Mesenchymal stem cell (in vitro differentiated cells and primary cell): ENCODE measurements around the gene BNIP5.
"Not testable (repeated sequence)": the region's sequence is repeated elsewhere in the genome, so short reads cannot be mapped to it uniquely, and the experiment has no call there.

ENCODE experiments used
- DNase-seq: peaks from one replicate; pipeline ENCODE4 v3.0.0-alpha.2; 2013
- H2AFZ ChIP-seq: one replicate; pipeline ENCODE4 v1.6.1; 2013; ENCODE audit warnings: low read depth, mild to moderate bottlenecking, control low read depth, inconsistent platforms, low read length, moderate library complexity
- H2AK5ac ChIP-seq: 2 replicates; pipeline ENCODE4 v1.6.1; 2013; ENCODE audit warnings: low read length, moderate library complexity, mild to moderate bottlenecking, inconsistent platforms; ENCODE audit not compliant: severe bottlenecking
- H2BK120ac ChIP-seq: one replicate; pipeline ENCODE4 v1.6.1; 2013; ENCODE audit warnings: low read depth, mild to moderate bottlenecking, inconsistent platforms, low read length, moderate library complexity
- H2BK12ac ChIP-seq, 2 experiments: one replicate each; pipeline ENCODE4 v1.6.1; 2013; ENCODE audit warnings: inconsistent platforms in 2 of 2, low read length in 2 of 2, mild to moderate bottlenecking in 2 of 2, moderate library complexity in 2 of 2, control low read depth in 1 of 2
- H2BK15ac ChIP-seq: one replicate; pipeline ENCODE4 v1.6.1; 2013; ENCODE audit warnings: mild to moderate bottlenecking, low read depth, inconsistent platforms; ENCODE audit not compliant: poor library complexity, severe bottlenecking
- H2BK5ac ChIP-seq: 2 replicates; pipeline ENCODE4 v1.6.1; 2013; ENCODE audit warnings: low read depth, mild to moderate bottlenecking, low read length, control low read depth, inconsistent platforms; ENCODE audit not compliant: poor library complexity, severe bottlenecking
- H3K14ac ChIP-seq, 2 experiments: one replicate each; pipeline ENCODE4 v1.6.1; 2013; ENCODE audit warnings: inconsistent platforms in 2 of 2, low read length in 2 of 2, control low read depth in 1 of 2, mild to moderate bottlenecking in 1 of 2, moderate library complexity in 1 of 2
- H3K18ac ChIP-seq, 2 experiments: one replicate each; pipeline ENCODE4 v1.6.1; 2013; ENCODE audit warnings: inconsistent platforms in 2 of 2, low read length in 2 of 2, control low read depth in 1 of 2, low read depth in 1 of 2, mild to moderate bottlenecking in 1 of 2
- H3K23ac ChIP-seq, 2 experiments: one replicate each; pipeline ENCODE4 v1.6.1; 2013; ENCODE audit warnings: inconsistent platforms in 2 of 2, low read length in 2 of 2, mild to moderate bottlenecking in 2 of 2, moderate library complexity in 2 of 2, control low read depth in 1 of 2
- H3K27ac ChIP-seq: 2 replicates; pipeline ENCODE4 v1.5.1; 2013; ENCODE audit warnings: mild to moderate bottlenecking, moderate library complexity, low read length, control low read depth, inconsistent platforms; ENCODE audit not compliant: poor library complexity, severe bottlenecking
- H3K27me3 ChIP-seq, 2 experiments: 2 replicates each; pipeline versions ENCODE4 v1.6.1 to v1.7.0; 2013; ENCODE audit warnings: low read length in 2 of 2, mild to moderate bottlenecking in 2 of 2, moderate library complexity in 2 of 2, control low read depth in 1 of 2, inconsistent platforms in 1 of 2; ENCODE audit not compliant: control insufficient read depth in 1 of 2, insufficient read depth in 1 of 2
- H3K36me3 ChIP-seq, 2 experiments: 2 replicates each; pipeline versions ENCODE4 v1.6.1 to v1.7.0; 2013; ENCODE audit warnings: low read length in 2 of 2, control low read depth in 1 of 2, inconsistent platforms in 1 of 2, low read depth in 1 of 2, mild to moderate bottlenecking in 1 of 2; ENCODE audit not compliant: insufficient read depth in 2 of 2, control insufficient read depth in 1 of 2
- H3K4ac ChIP-seq, 2 experiments: one replicate each; pipeline ENCODE4 v1.6.1; 2013; ENCODE audit warnings: inconsistent platforms in 2 of 2, low read length in 2 of 2, mild to moderate bottlenecking in 2 of 2, moderate library complexity in 2 of 2, control low read depth in 1 of 2, low read depth in 1 of 2
- H3K4me1 ChIP-seq: 2 replicates; pipeline ENCODE4 v1.6.1; 2013; ENCODE audit warnings: low read depth, low read length, control low read depth; ENCODE audit not compliant: control insufficient read depth, insufficient read depth
- H3K4me2 ChIP-seq: 2 replicates; pipeline ENCODE4 v1.6.1; 2013; ENCODE audit warnings: low read length, mild to moderate bottlenecking, inconsistent platforms; ENCODE audit not compliant: poor library complexity, severe bottlenecking
- H3K4me3 ChIP-seq, 2 experiments: 2 replicates each; pipeline versions ENCODE4 v1.5.1 to v1.7.0; 2013; ENCODE audit warnings: low read length in 2 of 2, mild to moderate bottlenecking in 2 of 2, control low read depth in 1 of 2, low read depth in 1 of 2; ENCODE audit not compliant: insufficient read depth in 1 of 2
- H3K79me1 ChIP-seq: replicated peaks from 2 replicates; pipeline ENCODE4 v1.6.1; 2013; ENCODE audit warnings: mild to moderate bottlenecking, control low read depth, low read length, inconsistent platforms; ENCODE audit not compliant: poor library complexity, severe bottlenecking
- H3K9ac ChIP-seq: 2 replicates; pipeline ENCODE4 v1.7.0; 2013; ENCODE audit warnings: mild to moderate bottlenecking, low read length, moderate library complexity
- H3K9me3 ChIP-seq: 2 replicates; pipeline ENCODE4 v1.7.0; 2013; ENCODE audit warnings: mild to moderate bottlenecking, low read length; ENCODE audit not compliant: control insufficient read depth
- H4K8ac ChIP-seq: one replicate; pipeline ENCODE4 v1.6.1; 2013; ENCODE audit warnings: inconsistent platforms, mild to moderate bottlenecking, low read length, moderate library complexity
- H4K91ac ChIP-seq: one replicate; pipeline ENCODE4 v1.6.1; 2013; ENCODE audit warnings: mild to moderate bottlenecking, low read length, inconsistent platforms
- WGBS: methylation state at CpG from one replicate; pipeline ENCODE4 v1.1.7; 2013; ENCODE audit warnings: mixed read lengths; 5-methylcytosine and 5-hydroxymethylcytosine counted together

BNIP5 gene

DNA sequence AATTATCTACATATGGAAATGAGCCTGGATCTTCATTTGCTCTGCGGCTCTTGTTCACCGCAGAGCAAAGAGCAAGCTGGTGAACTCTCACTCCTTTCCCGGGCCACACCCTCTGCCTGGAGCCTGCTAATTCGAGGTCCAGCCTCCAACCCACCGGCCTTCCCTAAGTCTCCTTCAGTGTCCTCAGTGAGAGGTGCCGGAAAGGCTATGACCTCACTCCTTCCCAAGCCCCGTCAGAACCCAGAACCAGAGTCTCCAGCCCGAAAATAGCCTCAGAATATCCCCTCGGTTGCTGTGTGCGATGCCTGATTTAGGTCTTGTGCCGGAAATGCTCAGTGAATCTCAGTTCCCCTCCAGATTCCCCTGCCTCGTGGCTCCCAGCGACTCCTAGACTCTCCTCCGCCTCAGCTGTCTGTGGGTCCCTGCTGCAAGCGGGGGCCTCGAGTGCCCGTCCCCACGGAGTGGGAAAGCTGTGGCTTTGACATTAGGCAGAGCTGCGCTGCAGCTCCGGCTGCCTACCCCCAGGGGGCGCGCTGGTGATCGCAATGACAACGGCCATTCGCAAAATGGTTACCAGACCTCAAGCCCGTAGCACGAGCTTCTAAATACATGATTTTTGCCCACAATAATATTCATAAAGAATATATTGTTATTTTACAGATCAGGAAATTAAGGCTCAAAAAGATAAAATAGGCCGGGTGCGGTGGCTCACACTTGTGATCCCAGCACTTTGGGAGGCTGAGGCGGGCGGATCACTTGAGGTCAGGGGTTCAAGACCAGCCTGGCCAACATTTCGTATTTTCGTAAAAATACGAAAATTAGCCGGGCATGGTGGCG is 4.1 kb upstream of the BNIP5 start:
- H2BK12ac ChIP-seq: peak overlapping the region in 1 of 2 experiments; percentile 24
- H3K79me1 ChIP-seq: no peaks in the 10 kb centered on the region
- no peaks in the 10 kb centered on the region for H3K36me3 ChIP-seq
- H2BK5ac ChIP-seq: no peak overlapping the region
- H3K4ac ChIP-seq: no peak overlapping the region
- H3K27me3 ChIP-seq: peaks cover 37 to 46% of the 10 kb centered on the region in 2 experiments
- peak overlapping the region; percentile 79 for H3K9ac ChIP-seq
- peaks cover 5% of the 10 kb centered on the region for H3K4me1 ChIP-seq
- peak overlapping the region; percentile 70 for H3K4me2 ChIP-seq
- H3K4me3 ChIP-seq: peak overlapping the region in 1 of 2 experiments; percentile 74
- peak overlapping the region; percentile 46 for H4K91ac ChIP-seq
- DNase-seq: peak; percentile 65
- 21% methylated on average over 32 of the region's 36 CpGs for WGBS
- peak overlapping the region in 1 of 2 experiments; percentile 49 for H3K18ac ChIP-seq
- H2AK5ac ChIP-seq: no peak overlapping the region
- no peak overlapping the region for H3K27ac ChIP-seq
- no peak overlapping the region for H3K14ac ChIP-seq
- H2AFZ ChIP-seq: peak overlapping the region; percentile 29
- H2BK120ac ChIP-seq: no peak overlapping the region
- no peaks in the 10 kb centered on the region for H3K9me3 ChIP-seq
- peak overlapping the region; percentile 80 for H4K8ac ChIP-seq
- H2BK15ac ChIP-seq: no peak overlapping the region
- peak overlapping the region in 1 of 2 experiments; percentile 10 for H3K23ac ChIP-seq

- H3K23ac ChIP-seq: no peak overlapping the region
- no peak overlapping the region for H2BK120ac ChIP-seq
- H3K9me3 ChIP-seq: no peaks in the 10 kb centered on the region
- H3K27ac ChIP-seq: no peak overlapping the region
- H3K4me1 ChIP-seq: peaks cover 5% of the 10 kb centered on the region
- H3K4ac ChIP-seq: no peak overlapping the region
- no peak overlapping the region for H4K8ac ChIP-seq
- no peak overlapping the region for H3K4me2 ChIP-seq
- H2BK15ac ChIP-seq: no peak overlapping the region
- H3K14ac ChIP-seq: no peak overlapping the region
- no peaks in the 10 kb centered on the region for H3K79me1 ChIP-seq
- peak overlapping the region; percentile 79 for H3K9ac ChIP-seq
- no peak overlapping the region for H3K18ac ChIP-seq
- H4K91ac ChIP-seq: no peak overlapping the region
- no peak overlapping the region for H2BK5ac ChIP-seq
- peaks cover 43 to 52% of the 10 kb centered on the region in 2 experiments for H3K27me3 ChIP-seq
- no peak for DNase-seq
- H2BK12ac ChIP-seq: no peak overlapping the region
- WGBS: 51% methylated on average over 12 of the region's 12 CpGs
- H2AFZ ChIP-seq: no peak overlapping the region
- no peak overlapping the region for H2AK5ac ChIP-seq
- no peaks in the 10 kb centered on the region for H3K36me3 ChIP-seq
- peak overlapping the region in 1 of 2 experiments; percentile 74 for H3K4me3 ChIP-seq
Measured at GRCh38 chr6:36340306-36340617, 3.6 kb upstream of the BNIP5 start.

GRCh38 chr6:36339146-36339545 is 2.5 kb upstream of the BNIP5 start:
- no peaks in the 10 kb centered on the region for H3K9me3 ChIP-seq
- H3K79me1 ChIP-seq: no peaks in the 10 kb centered on the region
- H3K4me1 ChIP-seq: peaks cover 5% of the 10 kb centered on the region
- no peak overlapping the region for H2BK15ac ChIP-seq
- H3K4me2 ChIP-seq: no peak overlapping the region
- H2AFZ ChIP-seq: no peak overlapping the region
- peaks cover 49 to 63% of the 10 kb centered on the region in 2 experiments for H3K27me3 ChIP-seq
- H3K18ac ChIP-seq: no peak overlapping the region
- H3K4me3 ChIP-seq: no peak overlapping the region
- no peak overlapping the region for H3K14ac ChIP-seq
- no peak overlapping the region for H3K23ac ChIP-seq
- no peak overlapping the region for H3K9ac ChIP-seq
- no peak for DNase-seq
- no peak overlapping the region for H2BK12ac ChIP-seq
- H4K8ac ChIP-seq: no peak overlapping the region
- no peak overlapping the region for H2AK5ac ChIP-seq
- H3K27ac ChIP-seq: no peak overlapping the region
- 88% methylated on average over 12 of the region's 12 CpGs for WGBS
- no peak overlapping the region for H3K4ac ChIP-seq
- H2BK5ac ChIP-seq: no peak overlapping the region
- H3K36me3 ChIP-seq: no peaks in the 10 kb centered on the region
- no peak overlapping the region for H2BK120ac ChIP-seq
- no peak overlapping the region for H4K91ac ChIP-seq

GRCh38 chr6:36338223-36338622 is 1.5 kb upstream of the BNIP5 start:
- DNase-seq, H2BK5ac ChIP-seq, H2AFZ ChIP-seq, H3K4me3 ChIP-seq, H2BK120ac ChIP-seq, H3K9me3 ChIP-seq, H3K36me3 ChIP-seq, H2BK15ac ChIP-seq, H3K9ac ChIP-seq, H3K27ac ChIP-seq, H3K4me2 ChIP-seq, H4K8ac ChIP-seq, H4K91ac ChIP-seq, H3K23ac ChIP-seq, H3K79me1 ChIP-seq, H3K14ac ChIP-seq, H2BK12ac ChIP-seq, H3K18ac ChIP-seq, H2AK5ac ChIP-seq, H3K4ac ChIP-seq, H3K4me1 ChIP-seq: not testable (repeated sequence)
- H3K27me3 ChIP-seq: peaks cover 58 to 72% of the 10 kb centered on the region in 2 experiments
- WGBS: 94% methylated on average over 1 of the region's 1 CpG
